Right ventricle myocardium superior (tissue), 1 donor: ENCODE data around the gene MAN2B1. TPM values are rescaled to one million over a fixed set of nuclear protein-coding genes. Genes with fewer than 3 reads are reported as not detected.
"Not testable (repeated sequence)": the region's sequence is repeated elsewhere in the genome, so short reads cannot be mapped to it uniquely, and the experiment has no call there.

Experiments used
- ATAC-seq: fragments of 200-7000 bp; cut with Tn5 transposase; one replicate; pipeline ENCODE4 v1.9.1; 2020; ENCODE audit warnings: mild to moderate bottlenecking; ENCODE audit not compliant: poor library complexity
- DNase-seq: peaks from one replicate; pipeline ENCODE4 v3.0.0-alpha.2; 2020
- intact Hi-C: fragments of 100-400 bp; cut with DNase I; formaldehyde crosslinking; loops from one replicate; pipeline ENCODE4 v1.11.2; 2022
- total RNA-seq: library from RNA; stranded (reverse); fragmentation: NEBNext Ultra II Directional; extraction: Animal tissue kit (Norgen Biotek cat#: 25700); gene quantifications from one replicate; pipeline ENCODE4 v1.2.1, GENCODE V29; 2021
- donor health status: DM: no; HTN: yes; CAD: no; lungs with severe emphysema.

MAN2B1 gene
- total RNA-seq, 1 donor from 2014 or later, result 33.2 TPM

- no peak for ATAC-seq
- intact Hi-C loops, result no loop called here
- DNase-seq, result no peak
Measured at GRCh38 chr19:12694641-12695040, 28.1 kb upstream of the MAN2B1 start.

- ATAC-seq, result no peak
- no peak for DNase-seq
- intact Hi-C loops, result no loop called here
Measured at GRCh38 chr19:12692960-12693359, 26.4 kb upstream of the MAN2B1 start.

- DNase-seq, result no peak
- no peak for ATAC-seq
- intact Hi-C loops, result no loop called here
Measured at GRCh38 chr19:12689581-12690216, 23.2 kb upstream of the MAN2B1 start.

GRCh38 chr19:12689012-12689411 lies 22.5 kb upstream of the MAN2B1 start:
- ATAC-seq (no peak), DNase-seq (no peak)
- intact Hi-C loops, result no loop called here

GRCh38 chr19:12687496-12688196 lies 21.1 kb upstream of the MAN2B1 start, which contains the start of gene GNG14:
Gene GNG14, plus strand, starts transcription at chr19:12687998. Its CDS starts 51 bp downstream, at chr19:12688049.
- DNase-seq (no peak), ATAC-seq (no peak)
- intact Hi-C loops, result no loop called here

- DNase-seq, result no peak
- intact Hi-C loops, result no loop called here
- no peak for ATAC-seq
Measured at GRCh38 chr19:12685831-12686230, 19.3 kb upstream of the MAN2B1 start.

GRCh38 chr19:12681074-12681987 lies 14.8 kb upstream of the MAN2B1 start, which contains the start of gene DHPS:
Gene DHPS, minus strand, starts transcription at chr19:12681880. Its CDS starts 114 bp downstream, at chr19:12681766.
- ATAC-seq (peak; percentile 96), DNase-seq (peak; percentile 94)
- intact Hi-C loops, result no loop called here

GRCh38 chr19:12680034-12680433 lies 13.5 kb upstream of the MAN2B1 start:
- no peak for DNase-seq
- ATAC-seq, result no peak
- intact Hi-C loops, result no loop called here

GRCh38 chr19:12678039-12678438 lies 11.5 kb upstream of the MAN2B1 start:
- intact Hi-C loops, DNase-seq, ATAC-seq: not testable (repeated sequence)

GRCh38 chr19:12676928-12677327 lies 10.4 kb upstream of the MAN2B1 start:
- intact Hi-C loops, result no loop called here
- no peak for DNase-seq
- ATAC-seq, result no peak

GRCh38 chr19:12676384-12676792 lies 9.8 kb upstream of the MAN2B1 start:
- DNase-seq (peak; percentile 89), ATAC-seq (peak; percentile 57)
- intact Hi-C loops, result no loop called here

- intact Hi-C loops, result no loop called here
- DNase-seq, result no peak
- ATAC-seq, result no peak
Measured at GRCh38 chr19:12675940-12676339, 9.4 kb upstream of the MAN2B1 start.

- intact Hi-C loops, result no loop called here
- DNase-seq (no peak), ATAC-seq (no peak)
Measured at GRCh38 chr19:12675399-12675798, 8.9 kb upstream of the MAN2B1 start.

- intact Hi-C loops, result no loop called here
- no peak for DNase-seq
- no peak for ATAC-seq
Measured at GRCh38 chr19:12672744-12673143, 6.2 kb upstream of the MAN2B1 start.

- no peak for ATAC-seq
- DNase-seq, result no peak
- intact Hi-C loops, result no loop called here
Measured at GRCh38 chr19:12670159-12670928, 3.8 kb upstream of the MAN2B1 start.

- ATAC-seq (peak; percentile 80), DNase-seq (peak; percentile 88)
- intact Hi-C loops, result no loop called here
Measured at GRCh38 chr19:12669270-12670158, 3.0 kb upstream of the MAN2B1 start.

GRCh38 chr19:12668932-12669269 lies 2.4 kb upstream of the MAN2B1 start:
- intact Hi-C loops, result no loop called here
- DNase-seq, result peak; percentile 68
- peak; percentile 1 for ATAC-seq

- ATAC-seq (no peak), DNase-seq (no peak)
- intact Hi-C loops, result no loop called here
Measured at GRCh38 chr19:12668346-12668745, 1.8 kb upstream of the MAN2B1 start.
